GM15510 (cell line): ENCODE measurements around the gene RPL13.

Experiments
- POLR2A ChIP-seq: IDR thresholded peaks from 3 replicates; pipeline ENCODE4 v1.6.1; 2011; ENCODE audit warnings: borderline replicate concordance; ENCODE audit not compliant: insufficient read length; ENCODE audit errors: extremely low read depth

The RPL13 gene

DNA sequence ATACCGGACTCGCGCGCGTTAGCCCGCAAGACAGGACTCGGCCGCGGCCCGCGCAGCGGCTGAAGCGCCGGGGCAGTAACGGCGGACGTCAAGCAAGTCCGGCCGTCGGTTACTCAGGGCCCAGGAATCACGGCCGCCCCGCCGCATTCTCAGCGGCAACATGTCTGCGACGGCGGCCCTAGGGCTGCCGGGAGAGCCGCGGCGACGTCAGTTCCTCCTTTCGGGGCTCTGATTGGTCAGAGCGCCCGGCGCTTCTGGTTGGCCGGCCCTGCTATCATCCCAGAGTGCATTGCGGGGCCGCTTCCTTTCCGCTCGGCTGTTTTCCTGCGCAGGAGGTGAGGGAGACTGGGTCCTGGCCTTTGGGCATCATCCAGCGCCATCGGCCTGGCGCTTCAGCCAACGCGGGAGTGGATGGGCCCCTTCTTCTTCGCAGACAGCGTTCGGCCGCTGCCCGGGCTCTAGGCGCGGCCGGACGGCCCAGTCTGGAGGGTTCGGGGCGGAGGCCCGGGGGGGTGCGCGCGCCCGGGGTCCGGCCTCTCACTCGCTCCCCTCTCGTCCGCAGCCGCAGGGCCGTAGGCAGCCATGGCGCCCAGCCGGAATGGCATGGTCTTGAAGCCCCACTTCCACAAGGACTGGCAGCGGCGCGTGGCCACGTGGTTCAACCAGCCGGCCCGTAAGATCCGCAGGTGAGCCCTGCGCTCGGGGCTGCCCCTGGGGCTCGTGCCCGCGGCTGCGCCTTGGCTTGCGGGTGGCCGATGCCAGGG, at the start of gene RPL13:
TSS of gene RPL13 (plus strand) at position 305 of the 764 bp plus-strand sequence. CDS start at position 583, 278 bp downstream.
- peak; percentile 99 for TF ChIP-seq POLR2A

DNA sequence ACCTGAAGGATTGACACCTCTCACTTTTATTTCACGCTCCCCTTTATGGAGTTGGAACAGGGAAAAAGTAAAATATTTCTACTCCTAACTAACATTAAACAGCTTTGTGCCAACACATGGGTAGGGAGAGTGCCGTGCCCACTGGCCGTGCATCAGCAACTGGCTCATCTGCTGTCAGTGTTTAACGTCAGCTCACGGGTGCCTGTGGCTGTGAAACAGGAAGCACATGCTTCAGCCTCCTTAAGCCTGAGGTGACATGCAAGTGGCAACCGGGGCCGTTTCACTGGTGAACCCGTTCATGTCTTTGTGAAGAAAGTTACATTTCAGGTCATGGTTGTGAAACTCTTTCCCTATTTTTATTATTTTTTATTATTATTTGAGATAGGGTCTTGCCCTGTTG, 49.1 kb upstream of the RPL13 start:
- TF ChIP-seq POLR2A = no peak

DNA sequence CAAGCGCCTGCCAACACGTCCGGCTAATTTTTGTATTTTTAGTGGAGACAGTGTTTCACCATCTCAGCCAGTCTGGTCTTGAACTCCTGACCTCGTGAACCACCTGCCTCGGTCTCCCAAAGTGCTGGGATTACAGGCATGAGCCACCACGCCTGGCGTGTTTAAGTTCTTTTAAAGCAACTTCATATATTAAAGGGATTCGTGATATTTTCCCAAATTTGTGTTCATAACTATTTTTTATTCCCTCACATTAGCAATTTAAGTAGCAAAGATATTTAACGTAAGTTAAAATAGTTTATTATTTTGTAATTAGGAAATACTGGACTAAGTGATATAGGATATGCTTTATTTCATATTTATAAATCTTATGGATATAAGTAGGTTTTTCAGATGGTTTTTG, 48.0 kb upstream of the RPL13 start:
- TF ChIP-seq POLR2A = no peak

DNA sequence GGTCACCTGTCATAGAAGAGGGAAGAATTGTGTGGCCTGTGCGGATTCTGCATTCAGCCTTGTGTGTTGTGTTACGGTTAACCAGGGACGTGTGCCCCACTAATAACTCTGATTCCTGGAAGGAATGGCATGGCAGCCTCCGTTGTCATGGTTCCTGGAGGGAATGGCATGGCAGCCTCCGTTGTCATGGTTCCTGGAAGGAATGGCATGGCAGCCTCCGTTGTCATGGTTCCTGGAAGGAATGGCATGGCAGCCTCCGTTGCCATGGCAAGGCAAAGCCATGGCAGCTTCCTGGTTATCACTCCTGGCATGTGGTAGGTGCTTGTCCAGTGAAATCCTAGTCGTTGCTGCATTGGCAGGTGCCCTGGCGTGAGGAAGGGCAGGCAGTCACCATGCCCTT, 43.4 kb upstream of the RPL13 start:
- TF ChIP-seq POLR2A = no peak

DNA sequence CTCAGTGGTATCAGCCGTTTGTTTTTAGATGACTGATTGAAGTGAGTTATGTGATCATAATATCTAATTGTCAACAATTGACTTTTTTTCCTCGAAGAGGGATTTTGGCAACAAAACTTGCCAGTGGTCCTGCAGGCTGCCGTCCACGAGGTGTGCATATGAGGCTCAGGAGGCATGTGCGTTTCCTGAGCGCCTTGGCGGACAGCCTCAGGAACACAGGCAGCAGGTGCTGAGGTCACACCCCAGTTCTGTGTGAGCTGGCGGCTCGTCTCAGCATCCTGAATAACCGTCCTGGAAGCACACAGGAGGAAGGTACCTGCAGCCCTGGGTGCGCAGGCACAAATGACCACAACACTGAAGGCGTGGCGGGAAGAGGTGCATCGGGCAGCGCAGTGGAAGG, 40.6 kb upstream of the RPL13 start:
- TF ChIP-seq POLR2A = no peak

DNA sequence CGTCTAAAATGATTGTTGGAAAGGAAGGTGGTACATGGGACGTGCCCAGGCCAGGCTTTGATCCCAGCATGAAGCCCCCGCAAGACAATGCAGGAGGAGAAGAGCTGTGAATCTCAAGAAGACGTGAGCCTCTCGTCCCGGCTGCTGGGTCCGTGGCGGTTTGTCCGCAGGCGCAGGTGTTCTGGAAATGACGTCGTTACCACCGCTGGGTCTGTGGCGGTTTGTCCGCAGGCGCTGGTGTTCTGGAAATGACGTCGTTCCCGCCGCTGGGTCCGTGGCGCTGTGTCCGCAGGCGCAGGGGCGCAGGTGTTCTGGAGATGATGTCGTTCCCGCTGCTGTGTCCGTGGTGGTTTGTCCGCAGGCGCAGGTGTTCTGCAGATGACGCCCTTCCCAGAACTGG, 38.2 kb upstream of the RPL13 start:
- no peak for TF ChIP-seq POLR2A

DNA sequence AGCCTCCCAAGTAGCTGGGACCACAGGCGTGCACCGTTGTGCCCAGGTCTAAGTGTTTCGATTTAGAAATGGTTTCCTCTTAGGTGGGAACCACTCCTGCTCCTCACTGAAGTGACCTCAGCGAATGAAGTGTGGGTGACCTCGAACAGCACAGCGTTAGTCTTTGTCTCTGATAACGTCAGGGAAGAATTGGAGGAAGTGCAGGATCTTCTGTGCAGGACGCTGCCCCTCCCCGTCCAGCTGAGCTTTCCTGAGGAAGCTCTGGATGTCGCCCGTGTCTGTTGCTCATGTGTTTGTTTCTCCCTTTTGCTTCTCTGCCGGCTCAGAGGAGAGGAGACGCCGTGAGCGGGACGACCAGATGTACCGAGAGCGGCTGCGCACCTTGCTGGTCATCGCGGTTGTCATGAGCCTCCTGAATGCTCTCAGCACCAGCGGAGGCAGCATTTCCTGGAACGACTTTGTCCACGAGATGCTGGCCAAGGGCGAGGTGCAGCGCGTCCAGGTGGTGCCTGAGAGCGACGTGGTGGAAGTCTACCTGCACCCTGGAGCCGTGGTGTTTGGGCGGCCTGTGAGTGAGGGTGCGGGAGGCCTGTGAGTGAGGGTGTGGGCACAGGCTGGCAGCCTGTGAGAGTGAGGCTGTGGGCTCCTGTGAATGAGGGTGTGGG, 36.7 kb upstream of the RPL13 start:
- no peak for TF ChIP-seq POLR2A

DNA sequence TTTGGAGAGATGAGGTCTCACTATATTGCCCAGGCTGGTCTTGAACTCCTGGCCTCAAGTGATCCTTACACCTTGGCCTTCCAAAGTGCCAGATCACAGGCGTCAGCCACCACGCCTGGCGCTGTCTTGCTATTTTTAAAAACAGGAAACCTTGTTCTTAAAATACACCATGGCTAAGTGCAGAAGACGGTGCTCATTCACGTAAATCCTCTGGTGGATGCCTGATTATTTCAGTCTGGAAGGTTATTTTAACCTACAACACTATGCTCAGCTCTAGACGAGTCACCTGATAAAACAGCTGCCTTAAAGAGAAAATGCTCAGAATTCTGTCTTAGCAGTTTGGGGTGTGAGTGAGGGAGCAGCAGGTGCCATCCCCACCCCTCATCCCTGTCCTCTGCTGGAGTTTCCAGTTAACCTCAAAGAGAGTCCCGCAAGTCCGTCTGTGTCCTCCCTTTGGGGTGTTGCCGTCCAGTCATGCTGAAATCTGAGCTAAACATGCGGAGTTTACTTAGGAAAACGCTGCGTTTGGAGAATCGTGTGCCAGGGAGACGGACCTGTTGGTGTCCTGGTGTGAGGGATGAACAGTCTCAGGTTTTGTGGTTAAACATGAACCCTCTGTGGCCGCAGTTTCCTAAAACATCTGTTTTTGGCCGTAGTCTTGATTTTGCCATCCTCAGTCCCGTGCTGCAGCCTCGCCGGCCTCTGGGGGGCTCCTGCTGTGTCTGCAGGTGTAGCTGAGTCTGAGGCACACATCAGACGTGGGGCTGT, 35.2 kb upstream of the RPL13 start:
- no peak for TF ChIP-seq POLR2A

DNA sequence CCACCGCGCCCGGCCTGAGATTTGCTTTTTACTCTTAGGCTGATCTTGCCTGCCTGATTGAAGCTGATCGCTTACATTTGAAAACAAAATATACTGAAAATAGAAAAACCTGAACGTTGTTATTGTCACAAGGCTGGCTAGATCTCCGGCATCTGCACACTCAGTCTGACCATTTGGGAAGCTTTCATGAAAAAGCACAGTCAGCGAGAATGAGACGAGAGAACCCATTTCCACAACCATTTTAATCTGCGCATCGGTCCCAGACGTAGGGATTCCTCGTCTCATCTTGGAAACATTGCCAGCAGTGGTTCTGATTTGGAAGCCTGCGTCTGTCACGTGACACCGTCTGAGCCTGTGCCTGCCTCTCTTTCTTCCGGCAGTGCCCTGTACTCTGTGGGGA, 31.4 kb upstream of the RPL13 start:
- TF ChIP-seq POLR2A = no peak

DNA sequence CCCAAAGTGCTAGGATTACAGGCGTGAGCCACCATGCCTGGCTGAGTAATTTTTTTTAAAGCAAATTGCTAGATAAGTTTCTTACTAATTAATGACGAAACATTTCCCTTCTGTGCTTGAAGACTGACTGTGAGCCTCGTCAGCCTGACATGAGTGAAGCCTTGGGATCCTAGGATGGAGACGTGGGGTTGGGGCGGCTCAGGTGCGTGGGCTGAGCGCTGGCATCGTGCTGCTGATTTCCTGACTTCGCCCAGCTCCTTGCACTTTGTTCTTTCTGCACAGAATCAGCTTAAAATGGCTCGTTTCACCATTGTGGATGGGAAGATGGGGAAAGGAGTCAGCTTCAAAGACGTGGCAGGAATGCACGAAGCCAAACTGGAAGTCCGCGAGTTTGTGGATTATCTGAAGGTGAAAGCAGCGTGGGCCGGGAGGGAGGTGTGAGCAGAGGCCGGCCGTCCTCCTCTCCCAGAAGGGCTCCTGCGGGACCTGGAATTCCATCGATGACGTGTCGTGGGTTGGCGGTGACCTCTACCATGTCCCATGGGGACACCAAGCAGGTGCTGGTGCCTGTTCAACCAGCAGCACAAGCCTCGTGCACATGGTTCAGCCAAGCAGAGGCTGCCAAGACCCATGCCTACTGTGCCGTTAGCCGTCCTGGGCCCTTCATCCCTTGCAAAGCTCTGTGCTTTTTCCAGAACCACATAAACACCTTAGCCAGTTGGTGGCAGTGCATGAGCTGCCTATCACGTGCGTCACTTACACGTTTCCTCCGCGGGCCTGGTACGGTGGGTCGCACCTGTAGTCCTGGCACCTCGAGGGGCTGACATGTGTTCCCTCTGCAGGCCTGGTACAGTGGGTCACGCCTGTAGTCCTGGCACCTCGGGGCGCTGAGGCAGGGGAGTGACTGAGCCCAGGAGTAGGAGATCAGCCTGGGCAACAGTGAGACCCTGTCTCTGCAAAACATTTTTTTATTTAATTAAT, 29.8 kb upstream of the RPL13 start:
- TF ChIP-seq POLR2A = no peak

DNA sequence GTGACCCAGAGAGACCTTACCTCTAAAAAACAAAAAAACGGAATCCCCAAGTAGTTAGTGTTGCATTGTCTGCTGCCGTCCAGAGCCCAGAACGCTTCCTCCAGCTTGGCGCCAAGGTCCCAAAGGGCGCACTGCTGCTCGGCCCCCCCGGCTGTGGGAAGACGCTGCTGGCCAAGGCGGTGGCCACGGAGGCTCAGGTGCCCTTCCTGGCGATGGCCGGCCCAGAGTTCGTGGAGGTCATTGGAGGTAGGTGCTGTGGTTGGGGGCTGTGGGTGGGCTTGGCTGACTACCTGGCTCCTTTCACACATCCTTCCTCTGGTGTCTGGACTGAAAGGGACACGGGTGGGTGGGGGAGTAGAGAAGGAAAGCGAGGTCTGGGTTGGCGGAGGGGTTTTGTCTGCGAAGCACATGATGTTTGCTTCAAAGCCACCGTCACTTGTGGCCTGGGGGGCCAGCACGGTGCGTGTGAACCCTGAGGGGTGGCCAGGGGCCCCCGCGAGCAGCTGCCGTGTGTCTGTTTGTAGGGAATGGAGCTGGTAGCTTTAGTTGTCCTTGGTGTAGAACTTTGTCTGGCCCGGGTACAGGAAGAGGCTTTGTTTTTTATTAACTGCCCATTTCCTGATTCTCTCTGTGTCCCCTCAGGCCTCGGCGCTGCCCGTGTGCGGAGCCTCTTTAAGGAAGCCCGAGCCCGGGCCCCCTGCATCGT, 28.5 kb upstream of the RPL13 start:
- no peak for TF ChIP-seq POLR2A

DNA sequence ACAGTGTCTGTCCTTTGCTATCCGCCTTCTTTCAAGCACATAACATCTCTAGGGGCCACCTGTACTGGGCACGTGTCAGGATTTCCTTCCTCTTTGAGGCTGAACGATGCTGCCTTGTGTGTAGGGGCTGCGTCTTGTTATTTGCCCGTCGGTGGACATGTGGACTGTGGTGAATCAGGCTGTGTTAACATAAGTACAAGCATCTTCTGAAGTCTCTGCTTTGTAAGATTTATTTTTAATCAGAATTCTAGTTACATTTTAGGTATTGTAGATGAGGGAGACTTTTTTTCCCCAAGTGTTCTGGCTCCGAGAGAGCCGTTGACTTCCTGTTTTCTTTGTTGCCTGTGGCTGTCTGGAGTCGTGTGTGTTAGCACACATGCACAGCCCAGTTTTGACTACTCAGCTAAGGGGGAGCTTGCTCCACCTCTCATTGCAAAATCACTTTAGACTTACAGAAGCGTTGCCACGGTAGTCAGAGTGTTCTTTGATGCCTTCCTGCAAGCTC, 26.2 kb upstream of the RPL13 start:
- TF ChIP-seq POLR2A = no peak

DNA sequence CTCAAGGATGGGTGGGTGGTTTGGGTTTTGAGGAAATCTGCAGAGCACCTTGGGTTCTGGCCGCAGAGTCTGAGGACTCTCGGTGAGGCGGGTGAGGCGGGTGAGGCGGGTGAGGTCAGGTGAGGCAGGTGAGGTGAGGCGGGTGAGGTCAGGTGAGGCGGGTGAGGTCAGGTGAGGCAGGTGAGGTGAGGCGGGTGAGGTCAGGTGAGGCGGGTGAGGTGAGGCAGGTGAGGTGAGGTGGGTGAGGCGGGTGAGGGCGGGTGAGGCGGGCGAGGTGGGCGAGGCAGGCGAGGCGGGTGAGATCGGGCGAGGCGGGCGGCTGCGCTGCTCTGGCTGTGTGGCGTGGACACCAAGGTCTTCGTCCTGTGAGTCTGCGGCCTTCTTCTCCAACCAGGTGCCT, 24.1 kb upstream of the RPL13 start:
- TF ChIP-seq POLR2A = no peak
